ENCODE measurements around the gene CDH8.

The CDH8 gene

GRCh38 chr16:61937646-61938045 is 98.6 kb downstream of the CDH8 start:
- Histone ChIP-seq H3K27ac (replicated peaks; ENCODE audit: low read length) (no peak overlapping the region), H3K9ac (ENCODE audit: low read depth, low read length, poor library complexity) (no peak overlapping the region), H3K4me2 (ENCODE audit: insufficient read depth, low read length, poor library complexity, severe bottlenecking) (no peak overlapping the region), H3K4ac (ENCODE audit: low read length) (no peak overlapping the region), H4K91ac (ENCODE audit: low read depth, low read length, poor library complexity) (no peak overlapping the region), H3K18ac (ENCODE audit: low read length) (no peak overlapping the region), H3K14ac (ENCODE audit: low read length) (no peak overlapping the region), H3K36me3 (replicated peaks in 1 of 2; ENCODE audit: control insufficient read depth in 2 of 2, insufficient read depth in 2 of 2, low read length in 2 of 2) (no peaks in the 10 kb centered on the region), H2AFZ (ENCODE audit: low read length) (no peak overlapping the region), H3K27me3 (ENCODE audit: control insufficient read depth in 3 of 3, insufficient read depth in 3 of 3, low read depth in 1 of 3, low read length in 3 of 3) (no peaks in the 10 kb centered on the region), H2BK12ac (ENCODE audit: low read length) (no peak overlapping the region), H3K4me1 (ENCODE audit: control insufficient read depth in 2 of 2, insufficient read depth in 1 of 2, low read depth in 1 of 2, low read length in 2 of 2) (no peaks in the 10 kb centered on the region), H2BK15ac (ENCODE audit: low read length) (no peak overlapping the region), H3K9me3 (replicated peaks in 1 of 2; ENCODE audit: control insufficient read depth in 2 of 2, insufficient read depth in 1 of 2, low read depth in 1 of 2, low read length in 2 of 2) (no peaks in the 10 kb centered on the region), H3K79me1 (ENCODE audit: low read depth, low read length) (no peaks in the 10 kb centered on the region), H2BK5ac (ENCODE audit: low read length) (no peak overlapping the region), H2AK5ac (ENCODE audit: low read depth, low read length) (no peak overlapping the region), H2BK120ac (ENCODE audit: low read depth, low read length) (no peak overlapping the region), H3K4me3 (ENCODE audit: low read length in 2 of 2) (no peak overlapping the region), H4K8ac (ENCODE audit: low read depth, low read length) (no peak overlapping the region), H3K23ac (ENCODE audit: low read depth, low read length, poor library complexity) (no peak overlapping the region)
- DNase-seq (ENCODE audit: low spot score), result no peak

GRCh38 chr16:61936522-61936921 is 99.7 kb downstream of the CDH8 start:
- Histone ChIP-seq H3K23ac (ENCODE audit: low read depth, low read length, poor library complexity) (no peak overlapping the region), H3K9ac (ENCODE audit: low read depth, low read length, poor library complexity) (no peak overlapping the region), H2BK5ac (ENCODE audit: low read length) (no peak overlapping the region), H4K8ac (ENCODE audit: low read depth, low read length) (no peak overlapping the region), H3K79me1 (ENCODE audit: low read depth, low read length) (no peaks in the 10 kb centered on the region), H3K14ac (ENCODE audit: low read length) (no peak overlapping the region), H3K4me3 (ENCODE audit: low read length in 2 of 2) (no peak overlapping the region), H2AK5ac (ENCODE audit: low read depth, low read length) (no peak overlapping the region), H2AFZ (ENCODE audit: low read length) (no peak overlapping the region), H3K9me3 (replicated peaks in 1 of 2; ENCODE audit: control insufficient read depth in 2 of 2, insufficient read depth in 1 of 2, low read depth in 1 of 2, low read length in 2 of 2) (peaks cover 0 to 3% of the 10 kb centered on the region in 2 donors), H4K91ac (ENCODE audit: low read depth, low read length, poor library complexity) (no peak overlapping the region), H3K36me3 (replicated peaks in 1 of 2; ENCODE audit: control insufficient read depth in 2 of 2, insufficient read depth in 2 of 2, low read length in 2 of 2) (no peaks in the 10 kb centered on the region), H3K4me1 (ENCODE audit: control insufficient read depth in 2 of 2, insufficient read depth in 1 of 2, low read depth in 1 of 2, low read length in 2 of 2) (no peaks in the 10 kb centered on the region), H3K4me2 (ENCODE audit: insufficient read depth, low read length, poor library complexity, severe bottlenecking) (no peak overlapping the region), H3K27me3 (ENCODE audit: control insufficient read depth in 3 of 3, insufficient read depth in 3 of 3, low read depth in 1 of 3, low read length in 3 of 3) (no peaks in the 10 kb centered on the region), H2BK15ac (ENCODE audit: low read length) (no peak overlapping the region), H3K4ac (ENCODE audit: low read length) (no peak overlapping the region), H3K18ac (ENCODE audit: low read length) (no peak overlapping the region), H2BK120ac (ENCODE audit: low read depth, low read length) (no peak overlapping the region), H3K27ac (replicated peaks; ENCODE audit: low read length) (no peak overlapping the region), H2BK12ac (ENCODE audit: low read length) (no peak overlapping the region)
- DNase-seq (ENCODE audit: low spot score), result peak; percentile 14
- WGBS, 2 donors (ENCODE audit: extremely low coverage in 2 of 2, insufficient read length in 2 of 2, insufficient replicate concordance in 1 of 2), result no CpG with 5 or more reads among the region's 2 CpGs

- Histone ChIP-seq H3K4ac (ENCODE audit: low read length) (no peak overlapping the region), H2BK15ac (ENCODE audit: low read length) (no peak overlapping the region), H3K9ac (ENCODE audit: low read depth, low read length, poor library complexity) (no peak overlapping the region), H2AFZ (ENCODE audit: low read length) (no peak overlapping the region), H3K23ac (ENCODE audit: low read depth, low read length, poor library complexity) (no peak overlapping the region), H3K18ac (ENCODE audit: low read length) (no peak overlapping the region), H3K36me3 (replicated peaks in 1 of 2; ENCODE audit: control insufficient read depth in 2 of 2, insufficient read depth in 2 of 2, low read length in 2 of 2) (no peaks in the 10 kb centered on the region), H3K9me3 (replicated peaks in 1 of 2; ENCODE audit: control insufficient read depth in 2 of 2, insufficient read depth in 1 of 2, low read depth in 1 of 2, low read length in 2 of 2) (peaks cover 0 to 5% of the 10 kb centered on the region in 2 donors), H4K91ac (ENCODE audit: low read depth, low read length, poor library complexity) (no peak overlapping the region), H2AK5ac (ENCODE audit: low read depth, low read length) (no peak overlapping the region), H3K27me3 (ENCODE audit: control insufficient read depth in 3 of 3, insufficient read depth in 3 of 3, low read depth in 1 of 3, low read length in 3 of 3) (no peaks in the 10 kb centered on the region), H4K8ac (ENCODE audit: low read depth, low read length) (no peak overlapping the region), H2BK12ac (ENCODE audit: low read length) (no peak overlapping the region), H3K4me1 (ENCODE audit: control insufficient read depth in 2 of 2, insufficient read depth in 1 of 2, low read depth in 1 of 2, low read length in 2 of 2) (peaks cover 0 to 3% of the 10 kb centered on the region in 2 donors), H2BK5ac (ENCODE audit: low read length) (no peak overlapping the region), H3K27ac (replicated peaks; ENCODE audit: low read length) (no peak overlapping the region), H3K79me1 (ENCODE audit: low read depth, low read length) (no peaks in the 10 kb centered on the region), H2BK120ac (ENCODE audit: low read depth, low read length) (no peak overlapping the region), H3K14ac (ENCODE audit: low read length) (no peak overlapping the region), H3K4me2 (ENCODE audit: insufficient read depth, low read length, poor library complexity, severe bottlenecking) (no peak overlapping the region), H3K4me3 (ENCODE audit: low read length in 2 of 2) (no peak overlapping the region)
- DNase-seq (ENCODE audit: low spot score), result no peak
- no CpG with 5 or more reads among the region's 3 CpGs for WGBS, 2 donors (ENCODE audit: extremely low coverage in 2 of 2, insufficient read length in 2 of 2, insufficient replicate concordance in 1 of 2)
These were observed 101.6 kb downstream of the CDH8 start for GRCh38 chr16:61934601-61935000.

- H3K4me3 ChIP-seq (ENCODE audit: low read length in 2 of 2), result no peak overlapping the region
- no peak overlapping the region for H2BK12ac ChIP-seq (ENCODE audit: low read length)
- H3K23ac ChIP-seq (ENCODE audit: low read depth, low read length, poor library complexity), result no peak overlapping the region
- H2BK5ac ChIP-seq (ENCODE audit: low read length), result no peak overlapping the region
- H2AK5ac ChIP-seq (ENCODE audit: low read depth, low read length), result no peak overlapping the region
- no peak overlapping the region for H3K14ac ChIP-seq (ENCODE audit: low read length)
- peaks cover 0 to 3% of the 10 kb centered on the region in 2 donors for H3K4me1 ChIP-seq (ENCODE audit: control insufficient read depth in 2 of 2, insufficient read depth in 1 of 2, low read depth in 1 of 2, low read length in 2 of 2)
- H2BK120ac ChIP-seq (ENCODE audit: low read depth, low read length), result no peak overlapping the region
- WGBS, 2 donors (ENCODE audit: extremely low coverage in 2 of 2, insufficient read length in 2 of 2, insufficient replicate concordance in 1 of 2), result no CpG with 5 or more reads among the region's 1 CpG
- no peak overlapping the region for H4K8ac ChIP-seq (ENCODE audit: low read depth, low read length)
- H3K27ac ChIP-seq (replicated peaks; ENCODE audit: low read length), result no peak overlapping the region
- DNase-seq (ENCODE audit: low spot score), result no peak
- H2AFZ ChIP-seq (ENCODE audit: low read length), result no peak overlapping the region
- H2BK15ac ChIP-seq (ENCODE audit: low read length), result no peak overlapping the region
- H3K79me1 ChIP-seq (ENCODE audit: low read depth, low read length), result no peaks in the 10 kb centered on the region
- no peak overlapping the region for H3K4ac ChIP-seq (ENCODE audit: low read length)
- no peak overlapping the region for H3K9ac ChIP-seq (ENCODE audit: low read depth, low read length, poor library complexity)
- no peaks in the 10 kb centered on the region for H3K36me3 ChIP-seq (replicated peaks in 1 of 2; ENCODE audit: control insufficient read depth in 2 of 2, insufficient read depth in 2 of 2, low read length in 2 of 2)
- no peak overlapping the region for H4K91ac ChIP-seq (ENCODE audit: low read depth, low read length, poor library complexity)
- no peak overlapping the region for H3K4me2 ChIP-seq (ENCODE audit: insufficient read depth, low read length, poor library complexity, severe bottlenecking)
- H3K27me3 ChIP-seq (ENCODE audit: control insufficient read depth in 3 of 3, insufficient read depth in 3 of 3, low read depth in 1 of 3, low read length in 3 of 3), result no peaks in the 10 kb centered on the region
- no peak overlapping the region for H3K18ac ChIP-seq (ENCODE audit: low read length)
- H3K9me3 ChIP-seq (replicated peaks in 1 of 2; ENCODE audit: control insufficient read depth in 2 of 2, insufficient read depth in 1 of 2, low read depth in 1 of 2, low read length in 2 of 2), result peaks cover 0 to 5% of the 10 kb centered on the region in 2 donors
These were observed 106.5 kb downstream of the CDH8 start for GRCh38 chr16:61929776-61930175.
